Loucy (cell line): ENCODE measurements around the gene MOCOS.

Source experiments
- H2AFZ ChIP-seq: fragments of 200-600 bp; sonication (generic); 2 replicates; pipeline ENCODE4 v1.6.0; 2016; ENCODE audit warnings: antibody characterized with exemption, mild to moderate bottlenecking, low read length, moderate library complexity
- H3F3A ChIP-seq: fragments of 200-600 bp; 2 replicates; pipeline ENCODE4 v1.6.0; 2016; ENCODE audit warnings: antibody characterized with exemption, low read depth, mild to moderate bottlenecking
- H3K27me3 ChIP-seq: fragments of 200-600 bp; sonication (generic); 2 replicates; pipeline ENCODE4 v1.6.1; 2014; ENCODE audit warnings: low read length, mild to moderate bottlenecking; ENCODE audit not compliant: insufficient read depth, poor library complexity, severe bottlenecking
- H3K36me3 ChIP-seq: fragments of 200-600 bp; sonication (generic); 2 replicates; pipeline ENCODE4 v1.6.1; 2016; ENCODE audit warnings: low read length; ENCODE audit not compliant: insufficient read depth
- H3K4me1 ChIP-seq: fragments of 200-600 bp; sonication (generic); 2 replicates; pipeline ENCODE4 v1.5.1; 2014; ENCODE audit warnings: low read length, mild to moderate bottlenecking; ENCODE audit not compliant: insufficient read depth, poor library complexity, severe bottlenecking
- H3K4me2 ChIP-seq: fragments of 200-600 bp; sonication (generic); 2 replicates; pipeline ENCODE4 v1.6.0; 2014; ENCODE audit warnings: antibody characterized with exemption, low read length, low read depth, mild to moderate bottlenecking; ENCODE audit not compliant: poor library complexity, severe bottlenecking
- H3K4me3 ChIP-seq: fragments of 200-600 bp; sonication (generic); 2 replicates; pipeline ENCODE4 v1.5.1; 2014; ENCODE audit warnings: low read length, mild to moderate bottlenecking, mixed read lengths; ENCODE audit not compliant: poor library complexity, severe bottlenecking
- H3K79me2 ChIP-seq: fragments of 200-600 bp; sonication (generic); 2 replicates; pipeline ENCODE4 v1.6.1; 2014; ENCODE audit warnings: low read length; ENCODE audit not compliant: insufficient read depth
- H3K9ac ChIP-seq: fragments of 200-600 bp; sonication (generic); 2 replicates; pipeline ENCODE4 v1.6.0; 2014; ENCODE audit warnings: mild to moderate bottlenecking, low read depth, low read length, moderate library complexity; ENCODE audit not compliant: poor library complexity, severe bottlenecking
- H3K9me2 ChIP-seq: fragments of 200-600 bp; sonication (generic); replicated peaks from 2 replicates; pipeline ENCODE4 v1.6.1; 2016; ENCODE audit warnings: low read depth, low read length, mixed read lengths
- H3K9me3 ChIP-seq: fragments of 200-600 bp; sonication (generic); 2 replicates; pipeline ENCODE4 v1.6.1; 2014; ENCODE audit warnings: mild to moderate bottlenecking, antibody characterized with exemption, low read length, low read depth; ENCODE audit not compliant: insufficient read depth
- H4K20me1 ChIP-seq: fragments of 200-600 bp; sonication (generic); 2 replicates; pipeline ENCODE4 v1.6.0; 2014; ENCODE audit warnings: antibody characterized with exemption, low read length, mild to moderate bottlenecking; ENCODE audit not compliant: insufficient read depth, poor library complexity, severe bottlenecking
- CTCF ChIP-seq: fragments of 200-600 bp; sonication (generic); conservative IDR thresholded peaks from 2 replicates; pipeline ENCODE4 v1.5.1; 2014; ENCODE audit warnings: mild to moderate bottlenecking, antibody characterized with exemption, low read length
- EZH2phosphoT487 ChIP-seq: fragments of 200-600 bp; IDR thresholded peaks from 2 replicates; pipeline ENCODE4 v1.6.1; 2018; ENCODE audit warnings: antibody characterized with exemption, mild to moderate bottlenecking, moderate library complexity, borderline replicate concordance

The MOCOS gene

GRCh38 chr18:36301884-36302283 is 114.6 kb downstream of the MOCOS start:
- Histone ChIP-seq H3K27me3 (no peaks in the 10 kb centered on the region), H3K9me3 (no peaks in the 10 kb centered on the region), H3F3A (no peaks in the 10 kb centered on the region), H2AFZ (no peak overlapping the region), H3K4me2 (no peak overlapping the region), H3K9me2 (no peaks in the 10 kb centered on the region), H3K4me1 (no peaks in the 10 kb centered on the region), H3K9ac (no peak overlapping the region), H3K4me3 (no peak overlapping the region), H3K36me3 (no peaks in the 10 kb centered on the region), H4K20me1 (no peaks in the 10 kb centered on the region), H3K79me2 (no peaks in the 10 kb centered on the region)
- no peak for TF ChIP-seq EZH2phosphoT487
- TF ChIP-seq CTCF: no peak

- no peak overlapping the region for H3K4me3 ChIP-seq
- no peak overlapping the region for H2AFZ ChIP-seq
- TF ChIP-seq CTCF (no peak), EZH2phosphoT487 (no peak)
- H3K27me3 ChIP-seq: no peaks in the 10 kb centered on the region
- H3K36me3 ChIP-seq: no peaks in the 10 kb centered on the region
- no peaks in the 10 kb centered on the region for H3K79me2 ChIP-seq
- H3F3A ChIP-seq: no peaks in the 10 kb centered on the region
- no peaks in the 10 kb centered on the region for H3K9me3 ChIP-seq
- H3K4me2 ChIP-seq: no peak overlapping the region
- no peaks in the 10 kb centered on the region for H4K20me1 ChIP-seq
- H3K9me2 ChIP-seq: no peaks in the 10 kb centered on the region
- H3K4me1 ChIP-seq: no peaks in the 10 kb centered on the region
- H3K9ac ChIP-seq: no peak overlapping the region
Observed at GRCh38 chr18:36302676-36303075, 115.4 kb downstream of the MOCOS start.

DNA sequence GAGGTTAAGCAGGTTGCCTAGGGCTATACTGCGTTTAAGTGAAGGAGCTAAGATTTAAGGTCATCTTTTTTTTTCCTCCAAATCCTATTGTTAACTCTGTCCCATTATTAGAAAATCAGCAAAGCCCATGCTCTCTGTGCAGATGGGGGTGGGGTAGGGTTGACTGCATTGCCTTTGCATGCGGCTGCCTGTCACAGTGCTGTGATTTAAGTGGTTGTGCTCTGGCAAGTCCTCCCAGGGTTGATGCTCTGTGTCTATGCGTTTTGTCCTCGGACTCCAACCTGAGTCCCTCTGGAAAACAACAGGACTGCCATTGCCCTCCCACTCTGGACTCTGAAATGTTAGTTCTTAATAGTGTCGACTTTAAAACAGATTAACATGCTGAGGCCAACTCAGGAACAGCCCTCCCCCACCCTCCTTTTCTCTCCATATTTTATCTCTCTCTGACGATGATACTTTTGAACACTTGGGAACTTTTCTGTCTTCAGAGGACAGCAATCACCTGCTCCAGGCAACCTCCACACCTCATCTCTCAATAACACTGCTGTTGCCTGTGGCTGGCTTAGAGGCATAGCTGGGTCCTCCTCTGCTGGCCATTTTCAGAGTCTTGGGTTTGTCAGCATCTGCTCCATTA is 116.0 kb downstream of the MOCOS start:
- Histone ChIP-seq H2AFZ (no peak overlapping the region), H3K79me2 (no peaks in the 10 kb centered on the region), H3K4me2 (no peak overlapping the region), H3K9me2 (no peaks in the 10 kb centered on the region), H3K4me3 (no peak overlapping the region), H3K27me3 (no peaks in the 10 kb centered on the region), H3F3A (no peaks in the 10 kb centered on the region), H3K9me3 (no peaks in the 10 kb centered on the region), H3K36me3 (no peaks in the 10 kb centered on the region), H4K20me1 (no peaks in the 10 kb centered on the region), H3K9ac (no peak overlapping the region), H3K4me1 (no peaks in the 10 kb centered on the region)
- TF ChIP-seq EZH2phosphoT487: no peak
- no peak for TF ChIP-seq CTCF
